GM23248 (cell line): ENCODE results near the gene DUSP22. TPM values are rescaled to one million over a fixed set of nuclear protein-coding genes. Genes with fewer than 3 reads are reported as not detected.

Source experiments
- DNase-seq: peaks from one replicate; pipeline ENCODE4 v3.0.0-alpha.2; 2015
- H2AFZ ChIP-seq: fragments of 200-600 bp; sonication (generic); 2 replicates; pipeline ENCODE4 v1.6.1; 2016; ENCODE audit warnings: antibody characterized with exemption
- H3F3A ChIP-seq: fragments of 200-600 bp; sonication (generic); 2 replicates; pipeline ENCODE4 v1.6.1; 2016; ENCODE audit warnings: mild to moderate bottlenecking, antibody characterized with exemption, mixed run types; ENCODE audit not compliant: insufficient read depth
- H3K27ac ChIP-seq: fragments of 200-600 bp; sonication (generic); 2 replicates; pipeline ENCODE4 v1.5.1; 2016; ENCODE audit warnings: mild to moderate bottlenecking
- H3K27me3 ChIP-seq: fragments of 200-600 bp; sonication (generic); replicated peaks from 2 replicates; pipeline ENCODE4 v1.6.1; 2016; ENCODE audit warnings: mild to moderate bottlenecking; ENCODE audit not compliant: insufficient read depth
- H3K36me3 ChIP-seq: fragments of 200-600 bp; sonication (generic); 2 replicates; pipeline ENCODE4 v1.6.1; 2016; ENCODE audit warnings: low read depth, mild to moderate bottlenecking
- H3K4me1 ChIP-seq: fragments of 200-600 bp; sonication (generic); 2 replicates; pipeline ENCODE4 v1.6.1; 2016; ENCODE audit warnings: mild to moderate bottlenecking; ENCODE audit not compliant: insufficient read depth
- H3K4me2 ChIP-seq: fragments of 200-600 bp; sonication (generic); one replicate; pipeline ENCODE4 v1.6.1; 2016; ENCODE audit warnings: mild to moderate bottlenecking; ENCODE audit not compliant: unreplicated experiment
- H3K4me3 ChIP-seq: fragments of 200-600 bp; sonication (generic); 2 replicates; pipeline ENCODE4 v1.5.1; 2016; ENCODE audit warnings: mild to moderate bottlenecking
- H3K79me2 ChIP-seq: fragments of 200-600 bp; sonication (generic); 2 replicates; pipeline ENCODE4 v1.6.1; 2016; ENCODE audit warnings: mild to moderate bottlenecking; ENCODE audit not compliant: insufficient read depth
- H3K9ac ChIP-seq: fragments of 200-600 bp; sonication (generic); 2 replicates; pipeline ENCODE4 v1.6.1; 2016; ENCODE audit warnings: mild to moderate bottlenecking
- H3K9me2 ChIP-seq: fragments of 200-600 bp; sonication (generic); 2 replicates; pipeline ENCODE4 v1.6.1; 2016; ENCODE audit warnings: mixed run types, mild to moderate bottlenecking, moderate library complexity; ENCODE audit not compliant: insufficient read depth
- H3K9me3 ChIP-seq: fragments of 200-600 bp; sonication (generic); one replicate; pipeline ENCODE4 v1.6.1; 2017; ENCODE audit warnings: low read depth
- H4K20me1 ChIP-seq: fragments of 200-600 bp; sonication (generic); 2 replicates; pipeline ENCODE4 v1.6.0; 2016; ENCODE audit not compliant: insufficient read depth
- EZH2 ChIP-seq: fragments of 200-600 bp; sonication (generic); IDR thresholded peaks from 2 replicates; pipeline ENCODE4 v1.6.1; 2018; ENCODE audit warnings: antibody characterized with exemption, mild to moderate bottlenecking; ENCODE audit not compliant: insufficient read depth, poor library complexity, severe bottlenecking
- EZH2phosphoT487 ChIP-seq: fragments of 200-600 bp; sonication (generic); IDR thresholded peaks from 2 replicates; pipeline ENCODE4 v1.6.1; 2018; ENCODE audit warnings: antibody characterized with exemption, moderate library complexity, mild to moderate bottlenecking, low read depth; ENCODE audit not compliant: insufficient read depth
- WGBS, 2 experiments: methylation state at CpG; one replicate each; pipeline ENCODE4 v1.1.6; 2015 to 2017; ENCODE audit warnings: low lambda C conversion rate in 2 of 2, low coverage in 1 of 2; ENCODE audit errors: missing lambda C conversion rate in 2 of 2; 5-methylcytosine and 5-hydroxymethylcytosine counted together
- in situ Hi-C: fragments of 300-500 bp; cut with MboI; formaldehyde crosslinking; loops from 2 replicates; pipeline ENCODE4 v1.15.0; 2020
- polyA plus RNA-seq: library from polyadenylated mRNA; unstranded; fragments of >200 nt; fragmentation: Nextera tagmentation; extraction: Ambion mirVana; gene quantifications from 2 replicates; pipeline ENCODE4 v1.2.1, GENCODE V29; 2016
- total RNA-seq: library from RNA; depleted of rRNA; stranded (reverse); fragments of >200 nt; shearing (Covaris generic); gene quantifications from 2 replicates; pipeline ENCODE4 v1.2.3, GENCODE V29; 2014

DUSP22 gene
- total and polyA plus RNA-seq, 2 experiments from 2014 or later, result 12.4 to 15.7 TPM

DNA sequence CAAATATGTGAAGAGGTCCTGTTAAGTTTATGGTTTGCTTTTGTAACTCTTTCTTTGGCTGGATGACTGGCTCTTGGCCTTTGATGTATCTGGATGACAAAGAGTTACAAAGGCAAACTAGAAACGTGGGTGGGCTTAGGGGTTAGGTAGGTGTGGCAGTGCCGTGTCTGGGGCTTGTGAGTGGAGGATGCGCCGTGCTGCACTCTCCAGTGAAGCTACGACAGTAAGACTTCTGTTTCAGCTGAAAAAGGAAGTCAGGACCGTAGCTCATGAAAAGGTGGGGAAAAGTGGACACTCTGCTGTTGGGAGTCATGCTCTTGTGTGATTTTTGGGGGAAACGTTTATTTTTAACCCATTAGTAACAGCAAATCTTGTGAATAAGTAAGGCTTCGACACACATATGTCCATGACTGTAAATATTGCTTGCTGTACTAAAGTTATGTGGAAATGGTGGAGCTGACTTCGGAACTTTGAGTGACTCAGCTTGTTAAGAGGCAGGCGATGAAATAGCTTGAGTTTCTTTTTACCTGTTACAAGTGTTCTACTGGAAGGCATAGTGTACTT, 45.6 kb downstream of the DUSP22 start:
- WGBS, 2 experiments, result 41 to 45% methylated on average over 10 of the region's 10 CpGs
- in situ Hi-C loops, result no loop called here

GRCh38 chr6:338815-339262, 46.6 kb downstream of the DUSP22 start:
- TF ChIP-seq EZH2phosphoT487, result no peak
- no peak for TF ChIP-seq EZH2
- H3K9ac ChIP-seq, result no peak overlapping the region
- no peaks in the 10 kb centered on the region for H3K4me1 ChIP-seq

More for the DNA sequence above, 45.6 kb downstream of the DUSP22 start:
- Histone ChIP-seq H3K27me3 (no peaks in the 10 kb centered on the region), H3K4me3 (no peak overlapping the region), H3F3A (no peaks in the 10 kb centered on the region), H3K4me2 (no peak overlapping the region), H3K9me3 (no peaks in the 10 kb centered on the region), H3K27ac (no peak overlapping the region), H3K4me1 (no peaks in the 10 kb centered on the region), H3K9me2 (no peaks in the 10 kb centered on the region), H4K20me1 (no peaks in the 10 kb centered on the region), H3K9ac (no peak overlapping the region), H3K79me2 (no peaks in the 10 kb centered on the region), H2AFZ (no peak overlapping the region), H3K36me3 (no peaks in the 10 kb centered on the region)
- DNase-seq, result no peak
- TF ChIP-seq EZH2phosphoT487 (no peak), EZH2 (no peak)

GRCh38 chr6:339480-339879, 47.2 kb downstream of the DUSP22 start:
- no peak for DNase-seq
- Histone ChIP-seq H3F3A (no peaks in the 10 kb centered on the region), H3K4me3 (no peak overlapping the region), H3K27me3 (no peaks in the 10 kb centered on the region), H3K9me3 (no peaks in the 10 kb centered on the region), H3K27ac (no peak overlapping the region), H2AFZ (no peak overlapping the region), H3K9me2 (no peaks in the 10 kb centered on the region), H3K9ac (no peak overlapping the region), H3K79me2 (no peaks in the 10 kb centered on the region), H3K4me2 (no peak overlapping the region), H3K36me3 (no peaks in the 10 kb centered on the region), H4K20me1 (no peaks in the 10 kb centered on the region), H3K4me1 (no peaks in the 10 kb centered on the region)
- TF ChIP-seq EZH2 (no peak), EZH2phosphoT487 (no peak)
- WGBS, 2 experiments, result 63 to 66% methylated on average over 5 of the region's 5 CpGs
- in situ Hi-C loops, result no loop called here

More at GRCh38 chr6:338815-339262, 46.6 kb downstream of the DUSP22 start:
- no peak overlapping the region for H3K27ac ChIP-seq
- WGBS, 2 experiments, result 68 to 77% methylated on average over 4 of the region's 4 CpGs
- no peak overlapping the region for H2AFZ ChIP-seq
- no peak overlapping the region for H3K4me3 ChIP-seq
- H3K36me3 ChIP-seq, result no peaks in the 10 kb centered on the region
- H3K9me3 ChIP-seq, result no peaks in the 10 kb centered on the region
- no peak overlapping the region for H3K4me2 ChIP-seq
- H3K27me3 ChIP-seq, result no peaks in the 10 kb centered on the region
- in situ Hi-C loops, result no loop called here
- H3K79me2 ChIP-seq, result no peaks in the 10 kb centered on the region
- H3K9me2 ChIP-seq, result no peaks in the 10 kb centered on the region
- no peaks in the 10 kb centered on the region for H3F3A ChIP-seq
- DNase-seq, result no peak
- no peaks in the 10 kb centered on the region for H4K20me1 ChIP-seq

DNA sequence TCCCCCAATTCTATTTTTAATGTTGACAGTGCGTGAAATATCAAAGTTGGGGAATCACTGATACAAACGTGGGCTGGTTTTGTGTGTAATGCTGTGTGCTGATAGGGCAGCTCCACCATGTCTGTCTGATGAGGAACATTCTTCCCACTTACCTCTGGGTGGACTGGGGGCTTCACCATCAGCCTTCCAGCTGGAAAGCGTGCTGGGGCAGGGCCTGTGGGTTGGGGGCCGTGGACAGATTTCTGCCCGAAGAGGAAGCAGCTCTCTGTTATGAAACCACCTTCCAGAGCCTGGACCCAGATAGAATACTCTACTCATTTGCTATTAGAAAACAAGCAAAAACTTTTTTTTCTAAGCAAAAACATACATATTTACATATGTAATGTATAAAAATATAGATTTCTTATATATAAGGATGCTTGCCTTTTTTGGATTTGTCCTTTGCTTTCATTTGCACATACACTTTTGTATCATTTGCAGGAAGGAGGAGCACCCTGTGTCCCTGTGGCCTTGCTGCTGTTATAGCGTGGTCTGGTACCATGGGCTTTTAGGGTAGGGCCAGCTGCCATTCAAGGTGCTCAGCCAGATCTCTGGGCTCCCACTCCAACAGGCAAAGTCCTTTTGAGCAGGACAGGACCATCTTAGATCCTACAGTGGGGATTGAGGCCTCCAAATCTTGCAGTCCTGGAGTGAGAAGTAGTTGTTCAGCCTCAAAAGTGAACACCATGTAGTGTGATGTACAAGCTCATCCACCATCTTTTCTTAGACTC, 48.1 kb downstream of the DUSP22 start:
- no peak for DNase-seq
- H2AFZ ChIP-seq, result no peak overlapping the region
- no peaks in the 10 kb centered on the region for H4K20me1 ChIP-seq
- WGBS, 2 experiments, result 58 to 62% methylated on average over 6 of the region's 6 CpGs
- H3K36me3 ChIP-seq, result no peaks in the 10 kb centered on the region
- H3K27me3 ChIP-seq, result no peaks in the 10 kb centered on the region
- H3K9me2 ChIP-seq, result no peaks in the 10 kb centered on the region
- TF ChIP-seq EZH2 (no peak), EZH2phosphoT487 (no peak)
- no peak overlapping the region for H3K9ac ChIP-seq
- H3K4me1 ChIP-seq, result no peaks in the 10 kb centered on the region
- no peaks in the 10 kb centered on the region for H3F3A ChIP-seq
- no peak overlapping the region for H3K27ac ChIP-seq
- H3K79me2 ChIP-seq, result no peaks in the 10 kb centered on the region
- no peaks in the 10 kb centered on the region for H3K9me3 ChIP-seq
- H3K4me3 ChIP-seq, result no peak overlapping the region
- no peak overlapping the region for H3K4me2 ChIP-seq
- in situ Hi-C loops, result no loop called here
